Measurements from ENCODE around the gene C11orf54. TPM values are rescaled to one million over a fixed set of nuclear protein-coding genes. Genes with fewer than 3 reads are reported as not detected.

C11orf54 gene
- total RNA-seq, 1 donor from 2014 or later, result 30.1 TPM

GRCh38 chr11:93704237-93704636 is 37.2 kb upstream of the C11orf54 start:
- ChIA-PET POLR2A (no interaction called here), CTCF (no interaction called here)
- TF ChIP-seq, protein P1, sequence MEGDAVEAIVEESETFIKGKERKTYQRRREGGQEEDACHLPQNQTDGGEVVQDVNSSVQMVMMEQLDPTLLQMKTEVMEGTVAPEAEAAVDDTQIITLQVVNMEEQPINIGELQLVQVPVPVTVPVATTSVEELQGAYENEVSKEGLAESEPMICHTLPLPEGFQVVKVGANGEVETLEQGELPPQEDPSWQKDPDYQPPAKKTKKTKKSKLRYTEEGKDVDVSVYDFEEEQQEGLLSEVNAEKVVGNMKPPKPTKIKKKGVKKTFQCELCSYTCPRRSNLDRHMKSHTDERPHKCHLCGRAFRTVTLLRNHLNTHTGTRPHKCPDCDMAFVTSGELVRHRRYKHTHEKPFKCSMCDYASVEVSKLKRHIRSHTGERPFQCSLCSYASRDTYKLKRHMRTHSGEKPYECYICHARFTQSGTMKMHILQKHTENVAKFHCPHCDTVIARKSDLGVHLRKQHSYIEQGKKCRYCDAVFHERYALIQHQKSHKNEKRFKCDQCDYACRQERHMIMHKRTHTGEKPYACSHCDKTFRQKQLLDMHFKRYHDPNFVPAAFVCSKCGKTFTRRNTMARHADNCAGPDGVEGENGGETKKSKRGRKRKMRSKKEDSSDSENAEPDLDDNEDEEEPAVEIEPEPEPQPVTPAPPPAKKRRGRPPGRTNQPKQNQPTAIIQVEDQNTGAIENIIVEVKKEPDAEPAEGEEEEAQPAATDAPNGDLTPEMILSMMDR (IDR thresholded peaks at IDR 0.05), result no peak
- H3K4me1 Mint-ChIP-seq, result peaks cover 8% of the 10 kb centered on the region
- intact Hi-C loops (cut with micrococcal nuclease), result no loop called here
- peaks cover 8% of the 10 kb centered on the region for H3K9me3 Mint-ChIP-seq
- no peaks in the 10 kb centered on the region for H3K27me3 Mint-ChIP-seq
- peaks cover 65% of the 10 kb centered on the region for H3K36me3 Mint-ChIP-seq (ENCODE audit: low read depth)
- no peak overlapping the region for H3K27ac Mint-ChIP-seq
- DNase-seq (no peak), ATAC-seq (ENCODE audit: low read depth) (no peak)
- no peak overlapping the region for H3K4me3 Mint-ChIP-seq

GRCh38 chr11:93710239-93710638 is 31.2 kb upstream of the C11orf54 start:
- ATAC-seq (ENCODE audit: low read depth), result no peak
- H3K9me3 Mint-ChIP-seq, result peaks cover 23% of the 10 kb centered on the region
- H3K27ac Mint-ChIP-seq, result no peak overlapping the region
- peaks cover 82% of the 10 kb centered on the region for H3K36me3 Mint-ChIP-seq (ENCODE audit: low read depth)
- H3K27me3 Mint-ChIP-seq, result no peaks in the 10 kb centered on the region
- CTCF ChIA-PET, result no interaction called here
- TF ChIP-seq, protein P1 (IDR thresholded peaks at IDR 0.05), result no peak
- DNase-seq, result no peak
- POLR2A ChIA-PET, result no interaction called here
- H3K4me1 Mint-ChIP-seq, result peaks cover 8% of the 10 kb centered on the region
- H3K4me3 Mint-ChIP-seq, result no peak overlapping the region
- intact Hi-C loops (cut with micrococcal nuclease), result no loop called here

DNA sequence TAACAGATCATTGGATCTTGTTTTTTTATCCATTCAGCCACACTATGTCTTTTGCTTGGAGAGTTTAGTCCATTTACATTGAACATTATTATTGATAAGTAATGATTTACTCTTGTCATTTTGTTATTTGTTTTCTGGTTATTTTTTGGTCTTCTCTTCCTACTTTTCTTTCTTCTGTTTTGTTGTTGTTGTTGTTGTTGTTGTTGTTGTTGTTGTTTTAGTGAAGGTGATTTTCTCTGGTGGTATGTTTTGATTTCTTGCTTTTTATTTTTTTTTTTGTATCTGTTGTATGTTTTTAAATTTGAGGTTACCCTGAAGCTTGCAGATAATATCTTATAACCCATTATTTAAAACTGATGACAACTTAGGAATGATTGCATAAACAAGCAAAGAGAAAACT is 28.8 kb upstream of the C11orf54 start:
- H3K27ac Mint-ChIP-seq, result no peak overlapping the region
- ChIA-PET POLR2A (interaction anchor here (2.5 kb wide), 1 partner anchor 28 kb away, joined by 11 read pairs; the partner anchor contains the start of genes C11orf54 and TAF1D), CTCF (no interaction called here)
- TF ChIP-seq, protein P1 (IDR thresholded peaks at IDR 0.05), result no peak
- intact Hi-C loops (cut with micrococcal nuclease), result no loop called here
- H3K4me1 Mint-ChIP-seq, result peaks cover 20% of the 10 kb centered on the region
- peaks cover 85% of the 10 kb centered on the region for H3K36me3 Mint-ChIP-seq (ENCODE audit: low read depth)
- DNase-seq, result no peak
- H3K4me3 Mint-ChIP-seq, result no peak overlapping the region
- no peak for ATAC-seq (ENCODE audit: low read depth)
- no peaks in the 10 kb centered on the region for H3K27me3 Mint-ChIP-seq
- H3K9me3 Mint-ChIP-seq, result peaks cover 23% of the 10 kb centered on the region

DNA sequence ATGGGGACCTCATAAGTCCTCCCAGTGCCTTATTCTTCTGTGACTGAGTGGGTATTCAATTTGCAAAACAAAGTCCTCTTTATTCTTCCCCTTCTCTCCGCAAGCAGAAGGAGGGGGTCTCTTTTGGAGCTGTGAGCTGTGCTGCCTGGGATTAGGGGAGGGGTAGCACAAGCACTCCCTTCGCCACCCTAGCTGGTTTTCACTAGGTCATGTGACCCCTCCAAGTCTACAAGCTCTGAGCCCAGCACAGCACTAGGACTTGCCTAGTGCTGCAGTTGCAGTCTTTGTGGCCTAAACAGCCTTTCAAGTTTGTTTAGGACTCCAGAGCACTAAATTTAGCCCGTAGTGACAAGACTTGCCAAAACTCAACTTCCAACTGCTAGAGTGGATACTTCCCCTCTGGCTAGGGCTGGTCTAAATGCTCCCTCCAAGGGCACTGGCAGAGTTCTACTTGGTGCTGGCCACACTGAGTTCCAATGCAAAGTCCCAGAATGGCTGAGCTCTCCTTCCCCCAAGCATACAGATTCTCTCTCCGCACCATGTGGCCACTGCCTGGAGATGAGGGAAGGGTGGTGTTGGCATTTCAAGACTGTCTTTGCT is 25.6 kb upstream of the C11orf54 start:
- intact Hi-C loops (cut with micrococcal nuclease), result no loop called here
- no peak overlapping the region for H3K4me3 Mint-ChIP-seq
- H3K27ac Mint-ChIP-seq, result peak overlapping the region; percentile 43
- peaks cover 3% of the 10 kb centered on the region for H3K9me3 Mint-ChIP-seq
- H3K36me3 Mint-ChIP-seq (ENCODE audit: low read depth), result peaks cover 64% of the 10 kb centered on the region
- ATAC-seq (ENCODE audit: low read depth) (no peak), DNase-seq (no peak)
- ChIA-PET CTCF (no interaction called here), POLR2A (interaction anchor here (0.9 kb wide), 1 partner anchor 26 kb away, joined by 4 read pairs; the partner anchor contains the start of genes C11orf54 and TAF1D)
- H3K27me3 Mint-ChIP-seq, result no peaks in the 10 kb centered on the region
- peaks cover 33% of the 10 kb centered on the region for H3K4me1 Mint-ChIP-seq
- TF ChIP-seq, protein P1 (IDR thresholded peaks at IDR 0.05), result no peak

GRCh38 chr11:93717501-93717900 is 24.0 kb upstream of the C11orf54 start:
- Mint-ChIP-seq H3K4me3 (no peak overlapping the region), H3K36me3 (ENCODE audit: low read depth) (peaks cover 65% of the 10 kb centered on the region), H3K4me1 (peaks cover 33% of the 10 kb centered on the region), H3K27ac (peak overlapping the region; percentile 86), H3K27me3 (no peaks in the 10 kb centered on the region), H3K9me3 (peaks cover 2% of the 10 kb centered on the region)
- POLR2A ChIA-PET, result interaction anchor here (0.8 to 4.2 kb wide), 4 partner anchors 10 to 66 kb away, joined by 3 to 99 read pairs (median 8); partner anchors contain the start of genes C11orf54, MED17 and TAF1D
- TF ChIP-seq, protein P1 (IDR thresholded peaks at IDR 0.05), result no peak
- DNase-seq (no peak), ATAC-seq (ENCODE audit: low read depth) (no peak)
- CTCF ChIA-PET, result interaction anchor here (1.2 kb wide), 1 partner anchor 21 kb away, joined by 3 read pairs; no protein-coding TSS in a partner anchor
- intact Hi-C loops (cut with micrococcal nuclease), result no loop called here
